HAP-1 (cell line): ENCODE results near the gene SCT.

Experiments
- DNase-seq, 2 experiments: peaks; one replicate each; pipeline ENCODE4 v3.0.0-alpha.2; 2016 to 2020; ENCODE audit warnings: low spot score in 2 of 2
- H3K27me3 ChIP-seq: fragments of 250-450 bp; sonication (Bioruptor Pico); 2 replicates; pipeline ENCODE4 v1.5.1; 2020; ENCODE audit warnings: low read depth, mild to moderate bottlenecking, moderate library complexity
- H3K36me3 ChIP-seq: fragments of 250-450 bp; sonication (Bioruptor Pico); replicated peaks from 2 replicates; pipeline ENCODE4 v1.5.1; 2020; ENCODE audit warnings: mild to moderate bottlenecking
- H3K4me1 ChIP-seq: fragments of 250-450 bp; sonication (Bioruptor Pico); 2 replicates; pipeline ENCODE4 v1.5.1; 2020; ENCODE audit warnings: mild to moderate bottlenecking
- H3K4me3 ChIP-seq: fragments of 250-450 bp; sonication (Bioruptor Pico); 2 replicates; pipeline ENCODE4 v1.5.1; 2020; ENCODE audit warnings: mild to moderate bottlenecking, moderate library complexity
- H3K9me3 ChIP-seq: fragments of 250-450 bp; sonication (Bioruptor Pico); 2 replicates; pipeline ENCODE4 v1.5.1; 2020; ENCODE audit warnings: mild to moderate bottlenecking, moderate library complexity
- in situ Hi-C: fragments of 300-500 bp; cut with MboI; formaldehyde crosslinking; loops from 3 replicates; pipeline ENCODE4 v1.14.3; 2020; ENCODE audit warnings: low sequenced_read_pairs, inconsistent platforms, mixed read lengths

The SCT gene

GRCh38 chr11:586376-587316 lies 40.3 kb downstream of the SCT start:
- Histone ChIP-seq H3K4me3 (no peak overlapping the region), H3K36me3 (peaks cover 75% of the 10 kb centered on the region), H3K27me3 (no peaks in the 10 kb centered on the region), H3K9me3 (no peaks in the 10 kb centered on the region), H3K4me1 (no peaks in the 10 kb centered on the region)
- no peak for DNase-seq
- in situ Hi-C loops = no loop called here

DNA sequence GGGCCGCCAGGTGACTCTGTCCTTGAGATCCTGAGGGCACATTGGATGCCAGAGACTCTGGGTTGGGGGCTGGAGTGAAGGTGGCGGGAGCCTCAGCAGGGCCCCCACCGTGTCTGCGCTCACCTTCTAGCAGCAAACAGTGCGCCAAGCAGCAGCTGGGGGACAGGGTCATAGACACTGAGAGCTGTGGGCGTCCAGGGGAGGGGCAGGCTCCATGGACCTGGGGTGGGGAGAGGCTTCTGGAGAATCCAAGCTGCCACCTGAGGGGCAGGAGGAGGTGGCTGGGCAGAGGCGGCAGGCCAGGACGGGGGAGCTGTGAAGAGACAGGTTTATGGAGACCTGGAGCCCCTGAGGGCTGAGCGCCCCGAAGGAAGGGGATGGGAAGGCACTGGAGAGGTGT lies 42.7 kb downstream of the SCT start:
- Histone ChIP-seq H3K4me1 (no peaks in the 10 kb centered on the region), H3K4me3 (no peak overlapping the region), H3K9me3 (no peaks in the 10 kb centered on the region), H3K36me3 (peaks cover 68% of the 10 kb centered on the region), H3K27me3 (no peaks in the 10 kb centered on the region)
- no peak for DNase-seq
- in situ Hi-C loops = no loop called here

DNA sequence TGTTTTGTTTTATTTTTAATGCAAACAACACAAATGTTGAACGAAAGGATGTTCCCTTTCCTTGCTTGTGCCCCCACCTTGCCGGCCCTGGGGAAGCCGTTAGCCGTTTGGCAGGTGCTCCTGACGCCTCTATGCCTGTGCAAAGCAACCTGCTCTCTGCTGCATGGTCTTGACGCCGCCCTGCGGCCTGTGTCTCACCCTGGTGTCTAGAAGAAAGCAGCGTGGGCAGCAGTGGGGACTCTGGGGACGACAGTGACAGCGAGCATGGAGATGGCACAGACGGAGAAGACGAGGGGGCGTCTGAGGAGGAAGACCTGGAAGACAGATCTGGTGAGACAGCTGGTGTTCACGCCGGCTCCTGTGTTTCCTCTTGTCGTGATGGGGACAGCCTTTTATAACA lies 45.2 kb downstream of the SCT start:
- Histone ChIP-seq H3K9me3 (no peaks in the 10 kb centered on the region), H3K4me3 (no peak overlapping the region), H3K4me1 (peaks cover 6% of the 10 kb centered on the region), H3K27me3 (no peaks in the 10 kb centered on the region), H3K36me3 (peaks cover 51% of the 10 kb centered on the region)
- no peak for DNase-seq
- in situ Hi-C loops = no loop called here

- no peak for DNase-seq
- in situ Hi-C loops = no loop called here
- H3K9me3 ChIP-seq = no peaks in the 10 kb centered on the region
- H3K4me3 ChIP-seq = no peak overlapping the region
- H3K36me3 ChIP-seq = peaks cover 47% of the 10 kb centered on the region
- peaks cover 6% of the 10 kb centered on the region for H3K4me1 ChIP-seq
- H3K27me3 ChIP-seq = no peaks in the 10 kb centered on the region
These were observed 45.6 kb downstream of the SCT start for GRCh38 chr11:581342-581741.

DNA sequence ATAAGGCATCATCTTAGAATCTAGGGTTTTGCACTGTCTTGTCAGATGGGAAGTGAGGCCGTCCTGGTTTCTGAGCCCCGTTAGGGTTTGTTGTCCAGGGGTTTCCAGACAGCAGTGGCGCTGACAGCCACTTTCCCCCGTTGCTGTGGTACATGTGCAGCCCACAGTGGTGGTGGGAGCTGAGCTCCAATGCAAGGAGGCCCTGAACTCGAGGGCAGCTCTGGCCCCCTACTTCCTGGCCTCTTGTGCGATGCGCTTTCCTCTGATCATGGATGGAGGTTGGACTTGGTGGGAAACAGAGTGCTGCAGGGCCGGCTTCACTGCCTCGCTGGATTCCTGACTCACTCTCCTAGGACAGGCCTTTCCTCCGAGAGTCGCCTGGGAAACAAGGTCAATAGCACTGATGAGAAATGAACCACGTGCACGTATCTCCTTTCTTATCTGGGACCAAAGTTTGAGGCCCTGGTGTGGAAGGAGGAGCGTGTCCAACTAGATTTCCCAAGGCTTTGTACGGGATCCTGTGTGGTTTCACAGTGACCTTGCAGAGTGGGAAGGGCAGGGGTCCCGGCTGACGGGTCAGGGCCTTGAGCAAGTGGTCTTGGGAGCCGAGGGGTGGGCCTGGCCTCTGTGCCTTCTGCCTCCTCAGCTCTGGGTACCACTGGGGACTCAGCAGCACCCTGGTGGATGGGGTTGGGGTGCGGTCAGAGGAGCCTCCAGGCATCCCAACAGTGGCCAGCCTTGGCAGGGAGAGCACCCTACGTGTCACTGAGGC lies 47.0 kb downstream of the SCT start:
- H3K36me3 ChIP-seq = peaks cover 41% of the 10 kb centered on the region
- no peaks in the 10 kb centered on the region for H3K27me3 ChIP-seq
- H3K9me3 ChIP-seq = no peaks in the 10 kb centered on the region
- H3K4me3 ChIP-seq = no peak overlapping the region
- H3K4me1 ChIP-seq = peaks cover 6% of the 10 kb centered on the region
- DNase-seq = no peak
- in situ Hi-C loops = no loop called here

- H3K4me3 ChIP-seq = peak overlapping the region; percentile 73
- in situ Hi-C loops = no loop called here
- peaks cover 35% of the 10 kb centered on the region for H3K36me3 ChIP-seq
- peaks cover 6% of the 10 kb centered on the region for H3K4me1 ChIP-seq
- H3K9me3 ChIP-seq = no peaks in the 10 kb centered on the region
- no peaks in the 10 kb centered on the region for H3K27me3 ChIP-seq
- no peak for DNase-seq
These were observed 48.5 kb downstream of the SCT start for GRCh38 chr11:578276-579035.

DNA sequence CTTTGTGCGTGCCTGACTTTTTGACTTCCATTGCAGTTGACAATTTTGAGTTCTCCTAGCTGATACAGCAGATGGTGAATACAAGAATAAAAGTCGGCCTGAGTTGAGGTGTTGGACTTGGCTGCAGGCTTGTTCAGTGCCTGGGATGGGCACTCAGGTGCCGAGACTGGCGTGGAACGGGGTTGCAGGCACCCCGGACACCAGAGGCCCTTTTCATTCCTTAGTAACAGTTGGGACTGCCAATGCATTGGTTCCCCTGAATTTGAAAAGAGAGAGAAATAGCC lies 49.4 kb downstream of the SCT start:
- Histone ChIP-seq H3K4me1 (peaks cover 6% of the 10 kb centered on the region), H3K36me3 (peaks cover 28% of the 10 kb centered on the region), H3K9me3 (no peaks in the 10 kb centered on the region), H3K27me3 (no peaks in the 10 kb centered on the region), H3K4me3 (peak overlapping the region; percentile 73)
- no peak for DNase-seq
- in situ Hi-C loops = no loop called here

DNA sequence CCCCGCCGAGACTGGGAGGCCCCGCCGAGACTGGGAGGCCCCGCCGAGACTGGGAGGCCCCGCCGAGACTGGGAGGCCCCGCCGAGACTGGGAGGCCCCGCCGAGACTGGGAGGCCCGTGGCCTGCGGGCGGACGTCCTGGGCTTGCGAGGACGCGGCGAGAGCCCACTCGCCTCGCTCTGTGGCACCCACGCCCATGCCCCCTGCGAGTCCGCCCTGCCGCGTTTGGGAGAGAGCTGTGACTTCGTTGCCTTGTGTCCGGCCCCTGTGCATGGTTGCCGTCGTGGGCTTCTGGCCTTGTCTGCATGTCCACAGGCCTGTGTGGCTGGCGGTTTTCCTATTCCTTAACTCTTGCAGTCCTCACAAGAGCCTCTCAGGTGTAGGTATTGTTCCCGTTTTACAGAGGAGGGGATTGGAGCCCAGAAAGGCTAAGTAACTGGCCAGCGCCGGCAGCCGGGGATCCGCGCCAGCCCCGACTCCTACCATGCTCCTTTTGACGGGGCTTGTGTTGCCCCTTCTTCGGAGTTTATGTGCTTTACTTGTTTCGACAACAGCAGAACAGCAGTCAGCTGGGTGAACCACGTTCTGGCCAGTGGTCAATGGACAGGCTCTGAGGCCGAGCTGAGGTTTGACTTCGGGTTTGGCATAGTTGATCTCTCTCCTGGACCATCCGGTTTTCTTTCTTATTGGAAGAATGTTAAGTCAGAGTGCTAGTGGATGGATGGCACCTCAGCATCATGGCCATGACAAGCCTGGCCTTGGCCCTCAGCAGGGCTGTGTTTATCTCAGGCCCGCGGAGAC lies 50.0 kb downstream of the SCT start:
- H3K36me3 ChIP-seq = peaks cover 23% of the 10 kb centered on the region
- DNase-seq = no peak

More for the DNA sequence above, 50.0 kb downstream of the SCT start:
- peak overlapping the region; percentile 73 for H3K4me3 ChIP-seq
- H3K4me1 ChIP-seq = peaks cover 6% of the 10 kb centered on the region
- no peaks in the 10 kb centered on the region for H3K9me3 ChIP-seq
- H3K27me3 ChIP-seq = no peaks in the 10 kb centered on the region
- in situ Hi-C loops = no loop called here
